PFSK-1 (cell line): ENCODE data around the gene S100G.

ENCODE experiments used
- POLR2AphosphoS5 ChIP-seq: IDR thresholded peaks from 2 replicates; pipeline ENCODE4 v1.6.1; 2012; ENCODE audit warnings: low read depth, mild to moderate bottlenecking, control low read depth, low read length, moderate library complexity
- REST ChIP-seq, 2 experiments: IDR thresholded peaks; 2 replicates each; pipeline versions ENCODE4 v1.6.1 to v1.8.0; 2011 to 2012; ENCODE audit warnings: low read depth in 2 of 2, low read length in 2 of 2, control low read depth in 1 of 2, inconsistent platforms in 1 of 2, mild to moderate bottlenecking in 1 of 2, moderate library complexity in 1 of 2; ENCODE audit not compliant: insufficient read depth in 1 of 2
- SIN3A ChIP-seq: IDR thresholded peaks from 2 replicates; pipeline ENCODE4 v1.6.1; 2012; ENCODE audit warnings: mild to moderate bottlenecking, low read length, moderate library complexity, borderline replicate concordance; ENCODE audit not compliant: insufficient read depth
- TAF1 ChIP-seq: IDR thresholded peaks from 2 replicates; pipeline ENCODE4 v1.6.1; 2012; ENCODE audit warnings: low read length, control low read depth, borderline replicate concordance; ENCODE audit not compliant: insufficient read depth

S100G gene

GRCh38 chrX:16702700-16703599 lies 53.0 kb downstream of the S100G start:
- no peak for TF ChIP-seq POLR2AphosphoS5
- TF ChIP-seq SIN3A = no peak
- TF ChIP-seq REST (IDR thresholded peaks at IDR 0.05; ENCODE audit: insufficient read depth in 1 of 2, low read depth in 2 of 2, low read length in 2 of 2) = no peak
- no peak for TF ChIP-seq TAF1
